Stimulated activated naive B cell treated with anti-CD40 and anti-IgM and Interleukin-4, amounts not matched to agents 10 μg/mL and 1 μg/mL and 100 μg/mL, for 72 hours (primary cell): ENCODE results near the gene SLC24A5.

Source experiments
- ATAC-seq, 2 donors: fragments of 150-1000 bp; cut with Tn5 transposase; replicated peaks; 2 replicates each; pipeline ENCODE4 v1.10.0; 2021; ENCODE audit warnings: moderate library complexity in 1 of 2
- DNase-seq: peaks from one replicate; pipeline ENCODE4 v3.0.0; 2021
- H3K27ac Mint-ChIP-seq: one replicate; pipeline ENCODE4 v1.8.0; 2022; ENCODE audit warnings: mild to moderate bottlenecking, mixed read lengths
- H3K27me3 Mint-ChIP-seq, 2 donors: one replicate each; pipeline ENCODE4 v1.8.0; 2022; ENCODE audit warnings: mixed read lengths in 2 of 2
- H3K36me3 Mint-ChIP-seq, 2 donors: one replicate each; pipeline ENCODE4 v1.8.0; 2022; ENCODE audit warnings: mixed read lengths in 2 of 2, mild to moderate bottlenecking in 1 of 2
- H3K4me1 Mint-ChIP-seq, 2 donors: one replicate each; pipeline ENCODE4 v1.8.0; 2022; ENCODE audit warnings: mixed read lengths in 2 of 2, mild to moderate bottlenecking in 1 of 2
- H3K4me3 Mint-ChIP-seq, 2 donors: one replicate each; pipeline ENCODE4 v1.8.0; 2022; ENCODE audit warnings: mild to moderate bottlenecking in 2 of 2, mixed read lengths in 2 of 2, moderate library complexity in 1 of 2
- H3K9me3 Mint-ChIP-seq, 2 donors: one replicate each; pipeline ENCODE4 v1.8.0; 2022; ENCODE audit warnings: mixed read lengths in 2 of 2, mild to moderate bottlenecking in 1 of 2

The SLC24A5 gene

DNA sequence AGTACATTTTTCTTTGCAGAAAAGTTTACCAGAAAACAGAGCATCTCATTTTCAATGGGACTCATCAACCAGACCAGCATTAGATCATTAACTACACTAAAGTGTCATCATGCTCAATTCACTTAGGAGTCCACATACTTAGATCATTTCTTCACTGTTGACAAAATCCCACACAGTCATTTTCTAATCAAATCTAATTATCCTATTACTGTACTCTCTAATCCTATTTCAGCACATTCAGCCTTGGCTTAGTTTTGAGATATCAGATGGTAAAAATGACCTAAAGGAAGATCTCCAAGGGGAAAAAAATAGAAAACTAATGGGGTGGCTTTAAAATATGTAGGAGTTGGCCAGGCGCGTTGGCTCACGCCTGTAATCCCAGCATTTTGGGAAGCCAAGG lies 65.5 kb downstream of the SLC24A5 start:
- DNase-seq (no peak), ATAC-seq (no peak)
- H3K36me3 Mint-ChIP-seq: no peaks in the 10 kb centered on the region
- peaks cover 2 to 6% of the 10 kb centered on the region in 2 donors for H3K4me1 Mint-ChIP-seq
- peaks cover 2 to 4% of the 10 kb centered on the region in 2 donors for H3K9me3 Mint-ChIP-seq
- no peak overlapping the region for H3K4me3 Mint-ChIP-seq
- peaks cover 30 to 37% of the 10 kb centered on the region in 2 donors for H3K27me3 Mint-ChIP-seq
- H3K27ac Mint-ChIP-seq: no peak overlapping the region

- H3K4me1 Mint-ChIP-seq: peaks cover 7 to 12% of the 10 kb centered on the region in 2 donors
- peaks cover 5 to 7% of the 10 kb centered on the region in 2 donors for H3K9me3 Mint-ChIP-seq
- no peak overlapping the region for H3K27ac Mint-ChIP-seq
- DNase-seq (no peak), ATAC-seq (peak in 1 of 2 donors; percentile 19)
- H3K36me3 Mint-ChIP-seq: no peaks in the 10 kb centered on the region
- peaks cover 35 to 42% of the 10 kb centered on the region in 2 donors for H3K27me3 Mint-ChIP-seq
- peak overlapping the region; percentile 46 to 71 for H3K4me3 Mint-ChIP-seq
Observed at GRCh38 chr15:48190932-48191573, 70.3 kb downstream of the SLC24A5 start.

DNA sequence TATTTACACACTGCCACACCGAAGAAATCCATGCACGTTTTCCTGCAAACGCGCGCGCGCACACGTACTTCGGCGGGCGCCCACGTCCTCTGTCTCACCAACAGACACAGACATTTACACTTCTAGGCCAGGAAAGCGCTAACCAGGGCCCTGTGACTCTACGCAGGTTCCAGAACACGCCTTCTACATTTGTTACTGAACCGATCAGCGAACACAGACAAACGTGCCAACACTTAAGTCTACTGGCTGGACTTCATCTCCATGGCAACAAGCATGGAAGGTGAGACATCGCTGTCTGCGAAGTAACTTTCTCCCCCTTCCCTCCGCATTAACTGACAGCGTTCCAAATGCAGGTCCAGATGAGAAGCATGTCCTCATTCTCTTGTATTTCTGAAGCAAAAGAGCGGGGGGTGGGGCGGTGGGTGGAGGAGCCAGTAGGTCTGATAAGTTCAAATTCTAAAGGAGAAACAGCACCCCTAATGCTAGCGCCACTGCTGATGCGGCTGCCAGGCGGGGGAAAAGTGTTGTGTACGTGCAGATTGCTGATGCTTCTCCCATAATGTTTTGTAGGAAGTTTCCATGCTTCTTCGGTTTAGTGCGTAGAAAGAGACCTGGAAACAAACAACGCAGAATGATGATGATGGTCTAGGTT lies 70.9 kb downstream of the SLC24A5 start, which contains the start of gene CTXN2:
CTXN2 (plus strand) TSS at position 92 of the 652 bp plus-strand sequence. CDS start 9,636 bp downstream, outside the sequence.
- peaks cover 35 to 40% of the 10 kb centered on the region in 2 donors for H3K27me3 Mint-ChIP-seq
- H3K27ac Mint-ChIP-seq: no peak within 1 kb of the TSS
- peaks cover 5 to 7% of the 10 kb centered on the region in 2 donors for H3K9me3 Mint-ChIP-seq
- no peak for DNase-seq
- H3K36me3 Mint-ChIP-seq: no peaks in the 10 kb centered on the region
- H3K4me3 Mint-ChIP-seq: peak within 1 kb of the TSS; percentile 46 to 71
- peaks cover 7 to 12% of the 10 kb centered on the region in 2 donors for H3K4me1 Mint-ChIP-seq
- ATAC-seq: no peak
